KMS-11 (cell line): ENCODE results near the gene HEMGN.

Experiments
- H2AFZ ChIP-seq: fragments of 200-600 bp; sonication (generic); 2 replicates; pipeline ENCODE4 v1.6.1; 2016; ENCODE audit warnings: antibody characterized with exemption, mixed run types, low read depth
- H3K27ac ChIP-seq: fragments of 200-600 bp; sonication (generic); 2 replicates; pipeline ENCODE4 v1.6.1; 2016; ENCODE audit warnings: mild to moderate bottlenecking, mixed run types
- H3K27me3 ChIP-seq: fragments of 200-600 bp; sonication (generic); 2 replicates; pipeline ENCODE4 v1.6.1; 2017; ENCODE audit warnings: mild to moderate bottlenecking, low read depth, mixed run types, moderate library complexity; ENCODE audit not compliant: insufficient read depth
- H3K36me3 ChIP-seq: fragments of 200-600 bp; sonication (generic); 2 replicates; pipeline ENCODE4 v1.6.1; 2017; ENCODE audit warnings: mild to moderate bottlenecking, mixed run types; ENCODE audit not compliant: insufficient read depth
- H3K4me1 ChIP-seq: fragments of 200-600 bp; sonication (generic); 2 replicates; pipeline ENCODE4 v1.6.1; 2016; ENCODE audit warnings: mild to moderate bottlenecking, low read depth, mixed run types; ENCODE audit not compliant: poor library complexity, severe bottlenecking
- H3K4me2 ChIP-seq: fragments of 200-600 bp; sonication (generic); 2 replicates; pipeline ENCODE4 v1.7.0; 2016; ENCODE audit warnings: mild to moderate bottlenecking, mixed run types
- H3K4me3 ChIP-seq: fragments of 200-600 bp; sonication (generic); IDR thresholded peaks from 2 replicates; pipeline ENCODE4 v1.6.1; 2017; ENCODE audit warnings: low read depth, low read length, mixed read lengths; ENCODE audit not compliant: insufficient read depth
- H3K79me2 ChIP-seq: fragments of 200-600 bp; sonication (generic); 2 replicates; pipeline ENCODE4 v1.6.1; 2016; ENCODE audit warnings: low read depth, mixed run types; ENCODE audit not compliant: insufficient read depth
- H3K9ac ChIP-seq: fragments of 200-600 bp; sonication (generic); 2 replicates; pipeline ENCODE4 v1.6.1; 2016; ENCODE audit warnings: mild to moderate bottlenecking, mixed run types
- H4K20me1 ChIP-seq: fragments of 200-600 bp; sonication (generic); 2 replicates; pipeline ENCODE4 v1.6.1; 2016; ENCODE audit warnings: mild to moderate bottlenecking, mixed run types; ENCODE audit not compliant: insufficient read depth
- CTCF ChIP-seq: fragments of 200-600 bp; sonication (generic); conservative IDR thresholded peaks from 2 replicates; pipeline ENCODE4 v1.6.1; 2017; ENCODE audit warnings: low read depth, mild to moderate bottlenecking, antibody characterized with exemption, low read length, moderate library complexity, mixed read lengths

The HEMGN gene

GRCh38 chr9:97940233-97940632 lies 2.3 kb upstream of the HEMGN start:
- no peak for TF ChIP-seq CTCF
- H3K4me1 ChIP-seq: peaks cover 28% of the 10 kb centered on the region
- no peak overlapping the region for H2AFZ ChIP-seq

GRCh38 chr9:97936998-97937397 lies 974 bp downstream of the HEMGN start:
- Histone ChIP-seq H4K20me1 (no peaks in the 10 kb centered on the region), H3K9ac (no peak overlapping the region), H3K27me3 (no peaks in the 10 kb centered on the region), H3K36me3 (no peaks in the 10 kb centered on the region), H2AFZ (no peak overlapping the region), H3K4me1 (peaks cover 28% of the 10 kb centered on the region), H3K4me2 (no peak overlapping the region), H3K79me2 (no peaks in the 10 kb centered on the region), H3K27ac (no peak overlapping the region), H3K4me3 (no peak overlapping the region)
- no peak for TF ChIP-seq CTCF

More at GRCh38 chr9:97940233-97940632, 2.3 kb upstream of the HEMGN start:
- Histone ChIP-seq H3K27ac (no peak overlapping the region), H3K36me3 (no peaks in the 10 kb centered on the region), H3K27me3 (no peaks in the 10 kb centered on the region), H3K9ac (no peak overlapping the region), H3K4me2 (no peak overlapping the region), H3K79me2 (no peaks in the 10 kb centered on the region), H3K4me3 (no peak overlapping the region), H4K20me1 (no peaks in the 10 kb centered on the region)

GRCh38 chr9:97935276-97935675 lies 2.7 kb downstream of the HEMGN start:
- Histone ChIP-seq H3K4me3 (no peak overlapping the region), H3K4me1 (peaks cover 28% of the 10 kb centered on the region), H3K79me2 (no peaks in the 10 kb centered on the region), H3K4me2 (no peak overlapping the region), H4K20me1 (no peaks in the 10 kb centered on the region), H3K27me3 (no peaks in the 10 kb centered on the region), H3K27ac (no peak overlapping the region), H3K36me3 (no peaks in the 10 kb centered on the region), H2AFZ (no peak overlapping the region), H3K9ac (no peak overlapping the region)
- TF ChIP-seq CTCF: no peak

GRCh38 chr9:97934321-97935115 lies 3.5 kb downstream of the HEMGN start:
- no peak overlapping the region for H3K27ac ChIP-seq
- H3K27me3 ChIP-seq: no peaks in the 10 kb centered on the region
- no peak overlapping the region for H3K4me3 ChIP-seq
- H2AFZ ChIP-seq: no peak overlapping the region
- H3K4me1 ChIP-seq: peaks cover 28% of the 10 kb centered on the region
- H3K79me2 ChIP-seq: no peaks in the 10 kb centered on the region
- H4K20me1 ChIP-seq: no peaks in the 10 kb centered on the region
- TF ChIP-seq CTCF: no peak
- H3K4me2 ChIP-seq: no peak overlapping the region
- H3K9ac ChIP-seq: no peak overlapping the region
- no peaks in the 10 kb centered on the region for H3K36me3 ChIP-seq
